GM21447 (cell line): ENCODE data around the gene HPS1.
"Not testable (repeated sequence)": the region's sequence is repeated elsewhere in the genome, so short reads cannot be mapped to it uniquely, and the experiment has no call there.

ENCODE experiments used
- ATAC-seq: cut with Tn5 transposase; IDR thresholded peaks from one replicate; pipeline ENCODE4 v1.9.1; 2021; ENCODE audit not compliant: unreplicated experiment

HPS1 gene

GRCh38 chr10:98396096-98397063 is 50.4 kb downstream of the HPS1 start:
- ATAC-seq, result no peak

GRCh38 chr10:98394851-98395440 is 51.8 kb downstream of the HPS1 start:
- no peak for ATAC-seq

GRCh38 chr10:98391578-98391991 is 55.1 kb downstream of the HPS1 start:
- no peak for ATAC-seq

GRCh38 chr10:98391065-98391464 is 55.7 kb downstream of the HPS1 start:
- ATAC-seq, result no peak

GRCh38 chr10:98390406-98390805 is 56.3 kb downstream of the HPS1 start:
- no peak for ATAC-seq

GRCh38 chr10:98389398-98389797 is 57.3 kb downstream of the HPS1 start:
- no peak for ATAC-seq

- ATAC-seq, result no peak
Measured at GRCh38 chr10:98388101-98388655, 58.6 kb downstream of the HPS1 start.

- ATAC-seq, result no peak
Measured at GRCh38 chr10:98384531-98385133, 62.1 kb downstream of the HPS1 start.

- no peak for ATAC-seq
Measured at GRCh38 chr10:98383869-98384268, 62.9 kb downstream of the HPS1 start.

- not testable (repeated sequence) for ATAC-seq
Measured at GRCh38 chr10:98383134-98383667, 63.5 kb downstream of the HPS1 start.

GRCh38 chr10:98382691-98383101 is 64.0 kb downstream of the HPS1 start:
- no peak for ATAC-seq

GRCh38 chr10:98380493-98381339 is 66.0 kb downstream of the HPS1 start:
- ATAC-seq, result no peak

- ATAC-seq, result no peak
Measured at GRCh38 chr10:98378722-98379121, 68.0 kb downstream of the HPS1 start.

GRCh38 chr10:98377536-98377935 is 69.2 kb downstream of the HPS1 start:
- no peak for ATAC-seq

- no peak for ATAC-seq
Measured at GRCh38 chr10:98377001-98377400, 69.7 kb downstream of the HPS1 start.

- ATAC-seq, result no peak
Measured at GRCh38 chr10:98376485-98376884, 70.2 kb downstream of the HPS1 start.

GRCh38 chr10:98374217-98374985 is 72.3 kb downstream of the HPS1 start:
- ATAC-seq, result no peak

- no peak for ATAC-seq
Measured at GRCh38 chr10:98373260-98374040, 73.3 kb downstream of the HPS1 start.
